Vagina (tissue), 2 donors: Measurements from ENCODE around the gene CAPN1. TPM values are rescaled to one million over a fixed set of nuclear protein-coding genes. Genes with fewer than 3 reads are reported as not detected.
"Not testable (repeated sequence)": the region's sequence is repeated elsewhere in the genome, so short reads cannot be mapped to it uniquely, and the experiment has no call there.

Source experiments
- DNase-seq, 2 donors: peaks; one replicate each; pipeline ENCODE4 v3.0.0-alpha.2; 2017; ENCODE audit errors: extremely low spot score in 2 of 2
- H3K27ac ChIP-seq: fragments of 200-600 bp; sonication (generic); one replicate; pipeline ENCODE4 v1.5.1; 2019
- H3K27me3 ChIP-seq: fragments of 200-600 bp; sonication (generic); one replicate; pipeline ENCODE4 v1.5.1; 2019
- H3K36me3 ChIP-seq, 2 donors: fragments of 200-600 bp; sonication (generic); one replicate each; pipeline ENCODE4 v1.5.1; 2017 to 2019
- H3K4me1 ChIP-seq: fragments of 200-600 bp; sonication (generic); one replicate; pipeline ENCODE4 v1.5.1; 2019
- H3K4me3 ChIP-seq, 2 donors: fragments of 200-600 bp; sonication (generic); 1 replicate in 1 of 2; 2 replicates in 1 of 2; pipeline ENCODE4 v1.5.1; 2016 to 2019
- H3K9me3 ChIP-seq: fragments of 200-600 bp; sonication (generic); one replicate; pipeline ENCODE4 v1.5.1; 2019
- POLR2A ChIP-seq, 2 donors: fragments of 450-650 bp; IDR thresholded peaks; one replicate each; pipeline ENCODE4 v1.6.1; 2017; ENCODE audit warnings: antibody characterized with exemption in 2 of 2, mild to moderate bottlenecking in 2 of 2, moderate library complexity in 2 of 2
- POLR2AphosphoS5 ChIP-seq, 2 donors: sonication (generic); formaldehyde crosslinking; IDR thresholded peaks; one replicate each; pipeline ENCODE4 v1.9.0; 2017; ENCODE audit warnings: antibody characterized with exemption in 2 of 2, mild to moderate bottlenecking in 2 of 2, low read depth in 1 of 2; ENCODE audit not compliant: insufficient read depth in 1 of 2
- intact Hi-C: fragments of 100-400 bp; cut with DNase I; formaldehyde crosslinking; loops from one replicate; pipeline ENCODE4 v1.15.1; 2023
- total RNA-seq: library from RNA; depleted of rRNA; stranded (reverse); fragments of >200 nt; gene quantifications from one replicate; pipeline ENCODE4 v1.2.3, GENCODE V29; 2016
- TF ChIP-seq, protein P1 (sequence below), 3 experiments: fragments of 450-650 bp in 2 of 3; fragments of 200-600 bp in 1 of 3; sonication (generic) in 1 of 3; IDR thresholded peaks; one replicate each; pipeline ENCODE4 v1.5.1; 2017 to 2019; ENCODE audit warnings: antibody characterized with exemption in 3 of 3, mild to moderate bottlenecking in 2 of 3, moderate library complexity in 2 of 3

Gene CAPN1
- total RNA-seq, 1 donor from 2014 or later = 302 TPM

DNA sequence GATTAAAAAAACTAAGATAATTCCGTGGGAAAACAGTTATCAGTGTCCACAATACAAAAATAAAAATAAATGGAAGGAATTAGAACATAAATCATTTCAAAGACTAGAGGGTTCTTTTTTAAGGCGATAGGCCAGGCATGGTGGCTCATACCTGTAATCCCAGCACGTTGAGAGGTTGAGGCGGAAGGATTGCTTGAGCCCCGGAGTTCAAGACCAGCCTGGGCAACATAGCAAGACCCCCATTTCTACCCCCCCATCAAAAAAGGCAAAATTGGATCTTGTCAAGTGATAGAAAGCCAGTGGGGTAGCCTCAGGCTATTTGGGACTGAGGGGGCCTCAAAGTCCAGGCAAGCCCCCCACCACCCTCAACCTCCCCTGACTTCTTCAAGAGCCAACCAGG is 59.4 kb downstream of the CAPN1 start:
- intact Hi-C loops = no loop called here
- H3K4me1 ChIP-seq = no peaks in the 10 kb centered on the region
- H3K27me3 ChIP-seq = no peaks in the 10 kb centered on the region
- TF ChIP-seq POLR2AphosphoS5 (IDR thresholded peaks at IDR 0.05; ENCODE audit: insufficient read depth in 1 of 2, low read depth in 1 of 2) = no peak
- no peak for TF ChIP-seq POLR2A (IDR thresholded peaks at IDR 0.05)
- TF ChIP-seq, protein P1, sequence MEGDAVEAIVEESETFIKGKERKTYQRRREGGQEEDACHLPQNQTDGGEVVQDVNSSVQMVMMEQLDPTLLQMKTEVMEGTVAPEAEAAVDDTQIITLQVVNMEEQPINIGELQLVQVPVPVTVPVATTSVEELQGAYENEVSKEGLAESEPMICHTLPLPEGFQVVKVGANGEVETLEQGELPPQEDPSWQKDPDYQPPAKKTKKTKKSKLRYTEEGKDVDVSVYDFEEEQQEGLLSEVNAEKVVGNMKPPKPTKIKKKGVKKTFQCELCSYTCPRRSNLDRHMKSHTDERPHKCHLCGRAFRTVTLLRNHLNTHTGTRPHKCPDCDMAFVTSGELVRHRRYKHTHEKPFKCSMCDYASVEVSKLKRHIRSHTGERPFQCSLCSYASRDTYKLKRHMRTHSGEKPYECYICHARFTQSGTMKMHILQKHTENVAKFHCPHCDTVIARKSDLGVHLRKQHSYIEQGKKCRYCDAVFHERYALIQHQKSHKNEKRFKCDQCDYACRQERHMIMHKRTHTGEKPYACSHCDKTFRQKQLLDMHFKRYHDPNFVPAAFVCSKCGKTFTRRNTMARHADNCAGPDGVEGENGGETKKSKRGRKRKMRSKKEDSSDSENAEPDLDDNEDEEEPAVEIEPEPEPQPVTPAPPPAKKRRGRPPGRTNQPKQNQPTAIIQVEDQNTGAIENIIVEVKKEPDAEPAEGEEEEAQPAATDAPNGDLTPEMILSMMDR (IDR thresholded peaks at IDR 0.05) = no peak
- H3K36me3 ChIP-seq = no peaks in the 10 kb centered on the region
- H3K27ac ChIP-seq = no peak overlapping the region
- no peak overlapping the region for H3K4me3 ChIP-seq
- no peaks in the 10 kb centered on the region for H3K9me3 ChIP-seq
- DNase-seq = no peak

DNA sequence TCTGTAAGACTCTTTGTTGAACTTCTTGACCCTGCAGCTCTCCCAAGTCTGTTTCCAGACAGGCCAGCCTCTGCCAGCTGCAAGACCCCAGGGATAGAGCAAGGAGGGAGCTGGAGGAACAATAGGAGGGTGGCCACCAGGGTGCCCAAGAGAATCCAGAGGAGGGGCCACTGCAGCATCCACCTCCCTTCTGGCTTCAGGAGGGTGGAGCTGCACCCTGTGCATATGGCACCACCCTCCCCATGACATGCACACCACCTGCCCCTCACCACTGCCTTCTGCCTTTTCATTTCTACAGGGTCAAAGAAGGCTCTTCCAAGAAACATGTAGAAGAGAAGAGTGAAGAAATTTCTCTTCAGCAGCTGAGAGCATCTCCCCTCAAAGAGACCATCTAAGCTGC is 60.0 kb downstream of the CAPN1 start:
- Histone ChIP-seq H3K9me3 (no peaks in the 10 kb centered on the region), H3K4me1 (no peaks in the 10 kb centered on the region), H3K4me3 (no peak overlapping the region), H3K27me3 (no peaks in the 10 kb centered on the region), H3K36me3 (no peaks in the 10 kb centered on the region), H3K27ac (no peak overlapping the region)
- intact Hi-C loops = no loop called here
- no peak for TF ChIP-seq POLR2A (IDR thresholded peaks at IDR 0.05)
- TF ChIP-seq POLR2AphosphoS5 (IDR thresholded peaks at IDR 0.05; ENCODE audit: insufficient read depth in 1 of 2, low read depth in 1 of 2) = no peak
- TF ChIP-seq, protein P1 (IDR thresholded peaks at IDR 0.05) = no peak
- no peak for DNase-seq

DNA sequence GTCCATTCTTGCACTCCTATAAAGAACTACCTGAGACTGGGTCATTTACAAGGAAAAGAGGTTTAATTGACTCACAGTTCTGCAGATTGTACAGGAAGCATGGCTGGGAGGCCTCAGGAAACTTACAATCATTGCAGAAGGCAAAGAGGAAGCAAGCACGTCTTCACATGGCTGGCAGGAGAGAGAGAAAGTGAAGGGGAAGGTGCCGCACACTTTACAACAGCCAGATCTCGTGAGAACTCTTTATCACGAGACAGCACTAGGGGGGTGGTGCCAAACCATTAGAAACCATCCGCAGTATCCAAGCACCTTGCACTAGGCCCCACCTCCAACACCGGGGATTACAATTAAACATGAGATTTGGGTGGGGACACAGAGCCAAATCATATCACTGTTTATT is 60.7 kb downstream of the CAPN1 start:
- no peak for DNase-seq
- no peak overlapping the region for H3K27ac ChIP-seq
- H3K36me3 ChIP-seq = no peaks in the 10 kb centered on the region
- intact Hi-C loops = no loop called here
- H3K27me3 ChIP-seq = no peaks in the 10 kb centered on the region
- no peak for TF ChIP-seq POLR2AphosphoS5 (IDR thresholded peaks at IDR 0.05; ENCODE audit: insufficient read depth in 1 of 2, low read depth in 1 of 2)
- TF ChIP-seq POLR2A (IDR thresholded peaks at IDR 0.05) = no peak
- TF ChIP-seq, protein P1 (IDR thresholded peaks at IDR 0.05) = no peak
- H3K4me3 ChIP-seq = no peak overlapping the region
- H3K4me1 ChIP-seq = no peaks in the 10 kb centered on the region
- H3K9me3 ChIP-seq = no peaks in the 10 kb centered on the region

DNA sequence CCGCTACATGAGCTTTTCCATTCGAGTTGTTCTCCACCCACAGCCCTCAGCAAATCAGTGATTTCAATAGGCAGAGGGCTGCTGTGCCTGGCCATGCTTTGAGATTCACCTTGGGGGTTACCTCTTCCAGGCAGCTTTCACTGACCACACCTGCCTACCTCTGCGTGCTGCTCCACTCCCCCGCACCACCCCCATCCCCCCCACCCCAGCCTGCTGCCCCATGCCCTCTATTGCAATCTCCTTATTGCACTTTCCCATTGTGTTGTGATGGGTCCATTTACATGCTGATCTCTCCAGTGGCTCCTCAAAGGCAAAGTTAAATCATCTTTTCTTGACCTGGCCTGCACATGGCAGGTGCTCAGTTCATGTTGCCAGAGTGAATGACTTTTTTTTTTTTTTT is 62.1 kb downstream of the CAPN1 start:
- intact Hi-C loops = no loop called here
- H3K9me3 ChIP-seq = no peaks in the 10 kb centered on the region

DNA sequence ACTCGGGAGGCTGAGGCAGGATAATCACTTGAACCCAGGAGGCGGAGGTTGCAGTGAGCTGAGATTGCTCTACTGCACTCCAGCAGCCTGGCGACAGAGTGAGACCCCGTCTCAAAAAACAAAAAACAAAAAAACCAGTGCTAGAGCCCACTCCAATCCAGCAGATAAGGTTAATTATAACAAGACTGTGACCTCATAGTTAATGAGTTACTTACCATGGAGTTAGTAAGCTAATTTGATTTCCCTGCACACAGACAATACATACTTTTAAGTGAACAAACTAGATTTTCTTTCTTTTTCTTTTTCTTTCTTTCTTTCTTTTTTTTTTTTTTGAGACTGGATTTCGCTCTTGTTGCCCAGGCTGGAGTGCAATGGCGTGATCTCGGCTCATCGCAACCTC is 63.3 kb downstream of the CAPN1 start:
- DNase-seq, H3K4me3 ChIP-seq, H3K36me3 ChIP-seq, intact Hi-C loops, H3K27me3 ChIP-seq, H3K4me1 ChIP-seq, H3K9me3 ChIP-seq, H3K27ac ChIP-seq: not testable (repeated sequence)

More for the DNA sequence above, 62.1 kb downstream of the CAPN1 start:
- H3K4me1 ChIP-seq = no peaks in the 10 kb centered on the region
- H3K36me3 ChIP-seq = no peaks in the 10 kb centered on the region
- DNase-seq = no peak
- H3K27ac ChIP-seq = no peak overlapping the region
- H3K4me3 ChIP-seq = no peak overlapping the region
- no peaks in the 10 kb centered on the region for H3K27me3 ChIP-seq
- TF ChIP-seq POLR2A (IDR thresholded peaks at IDR 0.05) (no peak), POLR2AphosphoS5 (IDR thresholded peaks at IDR 0.05; ENCODE audit: insufficient read depth in 1 of 2, low read depth in 1 of 2) (no peak)
- TF ChIP-seq, protein P1 (IDR thresholded peaks at IDR 0.05) = no peak

DNA sequence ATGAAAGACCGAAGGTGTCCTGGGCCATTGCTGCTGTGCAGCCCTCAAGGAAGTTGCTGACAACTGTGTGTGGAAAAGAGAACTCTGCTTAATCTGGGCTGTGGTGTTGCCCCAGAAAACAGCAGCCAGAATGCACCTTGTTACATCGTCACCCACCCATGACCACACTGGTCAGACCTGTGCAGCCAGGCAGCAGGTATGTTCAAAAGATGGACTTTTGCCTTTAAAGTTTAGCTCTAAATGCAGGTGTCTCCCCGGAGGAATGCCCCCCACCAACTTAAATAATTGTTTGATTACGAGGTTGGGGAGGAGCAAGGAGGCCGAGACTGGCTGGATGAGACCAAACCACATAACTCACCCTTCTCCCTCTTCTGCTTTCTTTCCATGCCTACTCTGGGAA is 64.8 kb downstream of the CAPN1 start:
- Histone ChIP-seq H3K27me3 (no peaks in the 10 kb centered on the region), H3K27ac (no peak overlapping the region), H3K9me3 (no peaks in the 10 kb centered on the region), H3K36me3 (no peaks in the 10 kb centered on the region), H3K4me3 (no peak overlapping the region), H3K4me1 (no peaks in the 10 kb centered on the region)
- no peak for TF ChIP-seq POLR2A (IDR thresholded peaks at IDR 0.05)
- no peak for DNase-seq
- intact Hi-C loops = no loop called here

DNA sequence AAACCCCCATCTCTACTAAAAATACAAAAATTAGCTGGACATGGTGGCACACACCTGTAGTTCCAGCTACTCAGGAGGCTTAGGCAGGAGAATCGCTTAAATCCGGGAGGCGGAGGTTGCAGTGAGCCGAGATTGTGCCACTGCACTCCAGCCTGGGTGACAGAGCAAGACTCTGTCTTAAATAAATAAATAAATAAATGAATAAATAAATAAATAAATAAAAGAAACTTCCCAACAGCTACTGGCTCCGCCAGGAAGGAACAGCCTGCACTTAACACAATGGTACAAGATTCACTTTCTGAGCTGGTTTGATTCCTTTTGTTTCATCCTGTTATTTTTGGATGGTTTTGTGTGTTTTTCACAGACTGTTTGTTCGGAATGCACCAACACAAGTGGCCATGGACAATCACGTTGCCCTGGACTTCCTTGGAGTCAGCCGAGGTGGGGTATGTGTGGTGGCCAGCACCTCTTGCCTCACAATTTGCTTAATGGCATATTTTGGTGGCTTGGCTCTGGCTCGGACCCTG is 66.5 kb downstream of the CAPN1 start:
- intact Hi-C loops, H3K4me3 ChIP-seq, DNase-seq, H3K4me1 ChIP-seq, H3K36me3 ChIP-seq, H3K27ac ChIP-seq, H3K27me3 ChIP-seq, H3K9me3 ChIP-seq: not testable (repeated sequence)
